Stomach (tissue), 4 donors: ENCODE results near the gene BPI.

Source experiments
- CTCF ChIP-seq, 7 experiments: fragments of 450-650 bp in 4 of 7; fragments of 200-600 bp in 3 of 7; sonication (generic) in 3 of 7; IDR thresholded peaks; one replicate each; pipeline ENCODE4 v1.5.1; 2016 to 2019; ENCODE audit warnings: antibody characterized with exemption in 7 of 7, control low read depth in 2 of 7, mild to moderate bottlenecking in 1 of 7
- EP300 ChIP-seq: sonication (generic); formaldehyde crosslinking; IDR thresholded peaks from one replicate; pipeline ENCODE4 v1.6.1; 2017; ENCODE audit warnings: antibody characterized with exemption
- POLR2A ChIP-seq, 4 donors: fragments of 450-650 bp; IDR thresholded peaks; one replicate each; pipeline ENCODE4 v1.6.1; 2016; ENCODE audit warnings: antibody characterized with exemption in 4 of 4, control low read depth in 2 of 4, mild to moderate bottlenecking in 1 of 4, moderate library complexity in 1 of 4

DNA sequence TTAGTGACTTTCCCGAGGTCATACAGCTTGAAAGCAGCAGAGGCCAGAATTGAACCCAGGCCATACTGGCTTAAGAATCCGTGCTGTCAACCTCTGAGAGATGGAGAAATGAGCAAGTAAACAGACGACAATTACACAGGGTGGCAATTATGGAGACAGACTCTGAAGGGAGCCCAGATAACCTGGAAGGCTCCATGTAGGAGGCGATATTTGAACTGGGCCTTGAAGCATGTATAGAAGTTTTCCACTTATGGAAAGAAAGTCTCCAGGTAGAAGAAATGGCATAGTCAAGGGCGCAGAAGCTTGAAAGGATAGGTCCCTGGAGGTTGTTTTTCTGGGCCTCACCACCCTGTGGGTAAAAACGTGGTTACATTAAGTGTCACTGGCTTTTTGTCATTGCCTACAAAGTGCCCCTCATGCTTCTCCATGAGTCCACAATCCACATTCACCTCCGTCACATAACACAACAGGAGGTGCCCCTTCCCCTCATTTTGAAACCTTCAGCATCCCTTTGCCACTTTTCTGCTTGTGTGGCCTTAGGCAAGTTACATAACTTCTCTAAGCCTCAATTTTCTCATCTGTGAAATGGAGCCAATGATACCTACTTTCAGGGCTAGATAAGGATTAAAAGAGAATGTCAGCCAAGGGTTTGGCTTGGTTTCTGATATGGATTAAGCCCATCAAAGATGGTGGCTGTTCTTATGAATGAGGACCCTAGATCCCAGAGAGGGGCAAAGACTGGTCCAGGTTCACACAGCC is 5.9 kb upstream of the BPI start:
- no peak for TF ChIP-seq EP300
- TF ChIP-seq CTCF (IDR thresholded peaks at IDR 0.05): no peak
- no peak for TF ChIP-seq POLR2A (IDR thresholded peaks at IDR 0.05)
